Osteocyte (in vitro differentiated cells): ENCODE data around the gene F11R. TPM values are rescaled to one million over a fixed set of nuclear protein-coding genes. Genes with fewer than 3 reads are reported as not detected.
A peak's percentile ranks its signal among the peaks of the same experiment; 100 is the strongest.

Experiments used
- DNase-seq: peaks from one replicate; pipeline ENCODE4 v3.0.0; 2021; ENCODE audit warnings: mixed read lengths; ENCODE audit not compliant: unreplicated experiment; ENCODE audit errors: extremely low spot score
- H3K27ac Mint-ChIP-seq: one replicate; pipeline ENCODE4 v1.8.0; 2021; ENCODE audit warnings: mild to moderate bottlenecking, mixed read lengths; ENCODE audit not compliant: unreplicated experiment
- H3K27me3 Mint-ChIP-seq: one replicate; pipeline ENCODE4 v1.8.0; 2021; ENCODE audit warnings: mixed read lengths; ENCODE audit not compliant: unreplicated experiment
- H3K36me3 Mint-ChIP-seq: one replicate; pipeline ENCODE4 v1.8.0; 2021; ENCODE audit warnings: mixed read lengths; ENCODE audit not compliant: unreplicated experiment
- H3K4me1 Mint-ChIP-seq: one replicate; pipeline ENCODE4 v1.8.0; 2021; ENCODE audit warnings: mixed read lengths; ENCODE audit not compliant: unreplicated experiment
- H3K4me3 Mint-ChIP-seq: one replicate; pipeline ENCODE4 v1.8.0; 2021; ENCODE audit warnings: mild to moderate bottlenecking, moderate library complexity, mixed read lengths; ENCODE audit not compliant: unreplicated experiment
- H3K9me3 Mint-ChIP-seq: one replicate; pipeline ENCODE4 v1.8.0; 2021; ENCODE audit warnings: mixed read lengths; ENCODE audit not compliant: unreplicated experiment
- CTCF ChIP-seq: fragments of 200-600 bp; sonication (generic); IDR thresholded peaks from 2 replicates; pipeline ENCODE4 v1.5.0; 2021; ENCODE audit warnings: antibody characterized with exemption, mild to moderate bottlenecking, moderate library complexity
- total RNA-seq: library from RNA; stranded (reverse); gene quantifications from 2 replicates; pipeline ENCODE4 v1.2.1, GENCODE V29; 2021

F11R gene
- total RNA-seq, 1 donor from 2014 or later: 1.5 TPM

GRCh38 chr1:161046605-161047228, 25.8 kb upstream of the F11R start:
- H3K27ac Mint-ChIP-seq: peak overlapping the region; percentile 100
- no peaks in the 10 kb centered on the region for H3K27me3 Mint-ChIP-seq
- peaks cover 8% of the 10 kb centered on the region for H3K36me3 Mint-ChIP-seq
- H3K4me1 Mint-ChIP-seq: peaks cover 14% of the 10 kb centered on the region
- peaks cover 24% of the 10 kb centered on the region for H3K9me3 Mint-ChIP-seq
- DNase-seq: no peak
- no peak for TF ChIP-seq CTCF
- H3K4me3 Mint-ChIP-seq: peak overlapping the region; percentile 93

GRCh38 chr1:161045736-161046604, 25.0 kb upstream of the F11R start, which contains the start of gene USF1:
USF1 (minus strand) TSS chr1:161045977; CDS start chr1:161043275, 2,702 bp downstream.
- peak; percentile 97 for DNase-seq
- Mint-ChIP-seq H3K9me3 (peaks cover 24% of the 10 kb centered on the region), H3K27me3 (no peaks in the 10 kb centered on the region), H3K4me3 (peak within 1 kb of the TSS; percentile 93), H3K27ac (peak within 1 kb of the TSS; percentile 100), H3K36me3 (peaks cover 10% of the 10 kb centered on the region), H3K4me1 (peaks cover 14% of the 10 kb centered on the region)
- no peak for TF ChIP-seq CTCF

GRCh38 chr1:161044908-161045735, 24.2 kb upstream of the F11R start:
- Mint-ChIP-seq H3K27ac (peak overlapping the region; percentile 100), H3K4me1 (peaks cover 14% of the 10 kb centered on the region), H3K27me3 (no peaks in the 10 kb centered on the region), H3K4me3 (peak overlapping the region; percentile 93), H3K9me3 (peaks cover 24% of the 10 kb centered on the region), H3K36me3 (peaks cover 15% of the 10 kb centered on the region)
- TF ChIP-seq CTCF: no peak
- no peak for DNase-seq

- peaks cover 21% of the 10 kb centered on the region for H3K36me3 Mint-ChIP-seq
- peaks cover 14% of the 10 kb centered on the region for H3K4me1 Mint-ChIP-seq
- no peak for TF ChIP-seq CTCF
- H3K4me3 Mint-ChIP-seq: peak overlapping the region; percentile 93
- no peak for DNase-seq
- peak overlapping the region; percentile 100 for H3K27ac Mint-ChIP-seq
- no peaks in the 10 kb centered on the region for H3K27me3 Mint-ChIP-seq
- H3K9me3 Mint-ChIP-seq: peaks cover 20% of the 10 kb centered on the region
Observed at GRCh38 chr1:161044535-161044907, 23.6 kb upstream of the F11R start.
